HepG2 (cell line): ENCODE data around the gene N4BP2.

Experiments
- CCAR2 ChIP-seq: fragments of 200-400 bp; formaldehyde crosslinking; optimal IDR thresholded peaks from 2 replicates; pipeline ENCODE3; 2018; ENCODE audit warnings: low read depth, mild to moderate bottlenecking, low read length, moderate library complexity
- JUND ChIP-seq: sonication (generic); formaldehyde crosslinking; IDR thresholded peaks from 2 replicates; pipeline ENCODE4 v1.8.0; 2022; ENCODE audit warnings: mild to moderate bottlenecking, missing genetic modification reagents
- NR1H2 ChIP-seq: sonication (generic); formaldehyde crosslinking; IDR thresholded peaks from 2 replicates; pipeline ENCODE4 v1.8.1; 2022; ENCODE audit warnings: low read depth, missing genetic modification reagents, borderline replicate concordance
- PHF20 ChIP-seq: sonication (generic); formaldehyde crosslinking; IDR thresholded peaks from 2 replicates; pipeline ENCODE4 v1.5.0; 2020; ENCODE audit warnings: mild to moderate bottlenecking, missing genetic modification reagents
- POLR2A ChIP-seq, 2 experiments: IDR thresholded peaks; 2 replicates each; pipeline ENCODE4 v1.6.1; 2011; ENCODE audit warnings: low read depth in 2 of 2, low read length in 2 of 2, mild to moderate bottlenecking in 1 of 2, moderate library complexity in 1 of 2; ENCODE audit not compliant: insufficient read depth in 1 of 2
- REPIN1 ChIP-seq: sonication (generic); formaldehyde crosslinking; IDR thresholded peaks from 2 replicates; pipeline ENCODE4 v1.8.0; 2022; ENCODE audit warnings: missing genetic modification reagents, low read depth, mild to moderate bottlenecking, borderline replicate concordance
- ZMYM4 ChIP-seq: sonication (generic); formaldehyde crosslinking; IDR thresholded peaks from 2 replicates; pipeline ENCODE4 v1.8.1; 2023; ENCODE audit warnings: mild to moderate bottlenecking, missing genetic modification reagents
- ZNF124 ChIP-seq: sonication (generic); formaldehyde crosslinking; IDR thresholded peaks from 2 replicates; pipeline ENCODE4 v1.4.0; 2020; ENCODE audit warnings: missing genetic modification reagents
- ZNF317 ChIP-seq: sonication (generic); formaldehyde crosslinking; IDR thresholded peaks from 2 replicates; pipeline ENCODE4 v1.5.0; 2020; ENCODE audit warnings: mild to moderate bottlenecking, missing genetic modification reagents
- ZNF792 ChIP-seq: IDR thresholded peaks from 2 replicates; pipeline ENCODE4 v1.6.1; 2016
- TF ChIP-seq, protein P1 (sequence below): sonication (generic); formaldehyde crosslinking; IDR thresholded peaks from 2 replicates; pipeline ENCODE4 v1.8.0; 2022; ENCODE audit warnings: mild to moderate bottlenecking, missing genetic modification reagents
- TF ChIP-seq, protein P2 (sequence below): sonication (generic); formaldehyde crosslinking; IDR thresholded peaks from 2 replicates; pipeline ENCODE4 v1.5.0; 2020; ENCODE audit warnings: mild to moderate bottlenecking, missing genetic modification reagents, moderate library complexity
- TF ChIP-seq, protein P3 (sequence below): sonication (generic); formaldehyde crosslinking; IDR thresholded peaks from 2 replicates; pipeline ENCODE4 v1.5.0; 2020; ENCODE audit warnings: missing genetic modification reagents
- TF ChIP-seq, protein P4 (sequence below): sonication (generic); formaldehyde crosslinking; IDR thresholded peaks from 2 replicates; pipeline ENCODE4 v1.4.0; 2020; ENCODE audit warnings: missing genetic modification reagents

DNA sequence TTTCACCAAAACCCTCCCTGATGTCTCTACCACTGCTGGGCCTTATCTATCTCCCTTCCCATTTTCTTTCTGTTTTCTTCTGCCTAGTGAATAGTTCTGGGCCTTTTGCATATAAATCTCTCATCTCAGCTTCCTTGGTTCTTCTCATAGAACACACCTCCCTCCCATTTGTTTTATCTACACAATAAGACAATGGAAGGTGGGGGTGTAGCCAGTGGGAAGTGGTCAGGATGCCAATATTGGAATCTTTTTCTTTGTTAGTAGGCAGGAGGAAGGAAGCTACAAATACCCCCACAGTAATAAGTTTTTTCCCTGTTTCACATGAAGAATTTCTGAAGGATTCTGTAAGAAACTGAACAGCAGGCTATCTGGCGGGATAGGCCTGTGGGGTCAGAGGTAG is 109.3 kb downstream of the N4BP2 start:
- TF ChIP-seq, protein P1, sequence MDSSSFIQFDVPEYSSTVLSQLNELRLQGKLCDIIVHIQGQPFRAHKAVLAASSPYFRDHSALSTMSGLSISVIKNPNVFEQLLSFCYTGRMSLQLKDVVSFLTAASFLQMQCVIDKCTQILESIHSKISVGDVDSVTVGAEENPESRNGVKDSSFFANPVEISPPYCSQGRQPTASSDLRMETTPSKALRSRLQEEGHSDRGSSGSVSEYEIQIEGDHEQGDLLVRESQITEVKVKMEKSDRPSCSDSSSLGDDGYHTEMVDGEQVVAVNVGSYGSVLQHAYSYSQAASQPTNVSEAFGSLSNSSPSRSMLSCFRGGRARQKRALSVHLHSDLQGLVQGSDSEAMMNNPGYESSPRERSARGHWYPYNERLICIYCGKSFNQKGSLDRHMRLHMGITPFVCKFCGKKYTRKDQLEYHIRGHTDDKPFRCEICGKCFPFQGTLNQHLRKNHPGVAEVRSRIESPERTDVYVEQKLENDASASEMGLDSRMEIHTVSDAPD (CRISPR knock-in tag), result no peak
- TF ChIP-seq JUND (no peak), NR1H2 (CRISPR knock-in tag) (no peak), CCAR2 (no peak), ZNF124 (CRISPR knock-in tag) (no peak), REPIN1 (CRISPR knock-in tag) (no peak), ZMYM4 (CRISPR knock-in tag) (no peak), PHF20 (CRISPR knock-in tag) (no peak), ZNF792 (CRISPR knock-in tag) (no peak), ZNF317 (no peak), POLR2A (IDR thresholded peaks at IDR 0.05; ENCODE audit: insufficient read depth in 1 of 2, low read depth in 2 of 2, low read length in 2 of 2) (no peak)
- TF ChIP-seq, protein P2, sequence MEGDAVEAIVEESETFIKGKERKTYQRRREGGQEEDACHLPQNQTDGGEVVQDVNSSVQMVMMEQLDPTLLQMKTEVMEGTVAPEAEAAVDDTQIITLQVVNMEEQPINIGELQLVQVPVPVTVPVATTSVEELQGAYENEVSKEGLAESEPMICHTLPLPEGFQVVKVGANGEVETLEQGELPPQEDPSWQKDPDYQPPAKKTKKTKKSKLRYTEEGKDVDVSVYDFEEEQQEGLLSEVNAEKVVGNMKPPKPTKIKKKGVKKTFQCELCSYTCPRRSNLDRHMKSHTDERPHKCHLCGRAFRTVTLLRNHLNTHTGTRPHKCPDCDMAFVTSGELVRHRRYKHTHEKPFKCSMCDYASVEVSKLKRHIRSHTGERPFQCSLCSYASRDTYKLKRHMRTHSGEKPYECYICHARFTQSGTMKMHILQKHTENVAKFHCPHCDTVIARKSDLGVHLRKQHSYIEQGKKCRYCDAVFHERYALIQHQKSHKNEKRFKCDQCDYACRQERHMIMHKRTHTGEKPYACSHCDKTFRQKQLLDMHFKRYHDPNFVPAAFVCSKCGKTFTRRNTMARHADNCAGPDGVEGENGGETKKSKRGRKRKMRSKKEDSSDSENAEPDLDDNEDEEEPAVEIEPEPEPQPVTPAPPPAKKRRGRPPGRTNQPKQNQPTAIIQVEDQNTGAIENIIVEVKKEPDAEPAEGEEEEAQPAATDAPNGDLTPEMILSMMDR (CRISPR knock-in tag), result no peak
- TF ChIP-seq, protein P3, sequence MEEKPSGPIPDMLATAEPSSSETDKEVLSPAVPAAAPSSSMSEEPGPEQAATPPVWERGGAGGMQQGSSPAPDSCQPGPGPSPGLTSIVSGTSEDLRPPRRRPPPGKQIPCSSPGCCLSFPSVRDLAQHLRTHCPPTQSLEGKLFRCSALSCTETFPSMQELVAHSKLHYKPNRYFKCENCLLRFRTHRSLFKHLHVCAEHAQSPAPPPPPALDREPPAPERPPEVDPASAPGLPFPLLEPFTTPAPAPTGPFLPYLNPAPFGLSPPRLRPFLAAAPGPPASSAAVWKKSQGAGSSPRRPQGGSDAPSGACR (CRISPR knock-in tag), result no peak
- TF ChIP-seq, protein P4, sequence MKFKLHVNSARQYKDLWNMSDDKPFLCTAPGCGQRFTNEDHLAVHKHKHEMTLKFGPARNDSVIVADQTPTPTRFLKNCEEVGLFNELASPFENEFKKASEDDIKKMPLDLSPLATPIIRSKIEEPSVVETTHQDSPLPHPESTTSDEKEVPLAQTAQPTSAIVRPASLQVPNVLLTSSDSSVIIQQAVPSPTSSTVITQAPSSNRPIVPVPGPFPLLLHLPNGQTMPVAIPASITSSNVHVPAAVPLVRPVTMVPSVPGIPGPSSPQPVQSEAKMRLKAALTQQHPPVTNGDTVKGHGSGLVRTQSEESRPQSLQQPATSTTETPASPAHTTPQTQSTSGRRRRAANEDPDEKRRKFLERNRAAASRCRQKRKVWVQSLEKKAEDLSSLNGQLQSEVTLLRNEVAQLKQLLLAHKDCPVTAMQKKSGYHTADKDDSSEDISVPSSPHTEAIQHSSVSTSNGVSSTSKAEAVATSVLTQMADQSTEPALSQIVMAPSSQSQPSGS (CRISPR knock-in tag), result no peak
